T-helper 2 cell treated with Interferon-gamma antibody and Interleukin-4, amounts not matched to agents 5 μg/mL and 100 μg/mL, for 36 hours (primary cell): Measurements from ENCODE around the gene ZCCHC9.
"Not testable (repeated sequence)": the region's sequence is repeated elsewhere in the genome, so short reads cannot be mapped to it uniquely, and the experiment has no call there.

ENCODE experiments used
- DNase-seq: peaks from one replicate; pipeline ENCODE4 v3.0.0; 2021; ENCODE audit warnings: low spot score
- H3K27ac Mint-ChIP-seq: one replicate; pipeline ENCODE4 v1.8.0; 2021; ENCODE audit warnings: mild to moderate bottlenecking, mixed read lengths
- H3K27me3 Mint-ChIP-seq: one replicate; pipeline ENCODE4 v1.8.0; 2021; ENCODE audit warnings: low read depth, mixed read lengths
- H3K36me3 Mint-ChIP-seq: one replicate; pipeline ENCODE4 v1.8.0; 2021; ENCODE audit warnings: low read depth, mixed read lengths
- H3K4me1 Mint-ChIP-seq: one replicate; pipeline ENCODE4 v1.8.0; 2021; ENCODE audit warnings: low read depth, mixed read lengths
- H3K4me3 Mint-ChIP-seq: one replicate; pipeline ENCODE4 v1.8.0; 2022; ENCODE audit warnings: mild to moderate bottlenecking, moderate library complexity, mixed read lengths
- H3K9me3 Mint-ChIP-seq: one replicate; pipeline ENCODE4 v1.8.0; 2021; ENCODE audit warnings: mixed read lengths

The ZCCHC9 gene

DNA sequence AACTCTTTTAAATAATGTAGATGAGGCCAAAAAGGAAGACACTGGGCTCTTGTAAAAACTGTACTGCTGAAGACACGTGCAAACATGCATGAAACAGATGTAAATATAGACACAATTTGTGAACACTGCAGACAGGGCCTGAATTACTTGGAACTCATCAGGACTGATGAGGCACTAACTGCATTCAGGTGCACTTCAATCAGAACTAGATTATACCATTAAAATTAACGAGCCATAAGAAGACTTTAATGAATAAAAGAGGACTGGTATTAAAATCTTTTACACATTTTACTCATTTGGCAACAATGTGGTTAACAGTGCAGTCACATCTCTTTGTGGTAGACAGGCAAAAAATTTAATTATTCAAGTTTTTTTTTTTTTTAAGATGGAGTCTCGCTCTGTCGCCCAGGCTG is 13.4 kb upstream of the ZCCHC9 start:
- Mint-ChIP-seq H3K9me3 (peaks cover 23% of the 10 kb centered on the region), H3K36me3 (peaks cover 30% of the 10 kb centered on the region), H3K4me3 (no peak overlapping the region), H3K4me1 (peaks cover 24% of the 10 kb centered on the region), H3K27me3 (no peaks in the 10 kb centered on the region), H3K27ac (no peak overlapping the region)
- DNase-seq, result no peak

DNA sequence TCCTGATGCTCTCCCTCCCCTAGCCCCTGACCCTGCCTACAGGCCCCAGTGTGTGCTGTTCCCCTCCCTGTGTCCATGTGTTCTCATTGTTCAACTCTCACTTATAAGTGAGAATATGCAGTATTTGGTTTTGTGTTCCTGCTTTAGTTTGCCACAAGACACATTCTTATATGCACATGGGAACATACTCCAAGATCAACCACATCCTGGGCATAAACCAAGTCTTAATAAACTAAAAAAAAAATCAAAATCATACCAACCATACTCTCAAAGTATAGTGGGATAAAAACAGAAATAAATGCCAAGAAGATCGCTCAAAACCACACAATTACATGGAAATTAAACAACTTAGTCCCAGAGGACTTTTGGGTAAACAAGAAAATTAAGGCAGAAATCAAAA is 11.2 kb upstream of the ZCCHC9 start:
- Mint-ChIP-seq H3K4me1 (peaks cover 25% of the 10 kb centered on the region), H3K4me3 (no peak overlapping the region)

DNA sequence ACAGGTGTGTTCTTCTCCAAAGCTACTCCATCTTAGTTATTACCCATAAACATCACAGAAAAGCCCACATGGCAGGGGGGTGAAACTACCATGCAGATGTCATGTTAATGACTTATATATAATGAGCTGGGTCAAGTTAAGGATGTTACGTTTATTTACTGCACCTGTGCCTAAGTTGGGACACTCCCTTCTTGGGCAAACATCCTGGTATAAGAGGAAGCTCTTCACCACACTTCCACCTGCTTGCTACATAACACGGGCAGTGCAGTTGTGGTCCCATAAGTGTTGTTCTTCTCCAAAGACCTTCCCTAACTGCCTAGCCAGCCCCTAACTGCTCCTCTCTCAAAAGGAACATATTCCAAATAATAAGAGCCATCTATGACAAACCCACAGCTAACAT is 9.3 kb upstream of the ZCCHC9 start:
- no peak for DNase-seq
- Mint-ChIP-seq H3K4me3 (no peak overlapping the region), H3K36me3 (peaks cover 37% of the 10 kb centered on the region), H3K27ac (no peak overlapping the region), H3K9me3 (peaks cover 34% of the 10 kb centered on the region), H3K27me3 (no peaks in the 10 kb centered on the region), H3K4me1 (peaks cover 13% of the 10 kb centered on the region)

More for the DNA sequence above, 11.2 kb upstream of the ZCCHC9 start:
- no peak for DNase-seq
- Mint-ChIP-seq H3K27me3 (no peaks in the 10 kb centered on the region), H3K36me3 (peaks cover 40% of the 10 kb centered on the region), H3K9me3 (peaks cover 34% of the 10 kb centered on the region), H3K27ac (no peak overlapping the region)

DNA sequence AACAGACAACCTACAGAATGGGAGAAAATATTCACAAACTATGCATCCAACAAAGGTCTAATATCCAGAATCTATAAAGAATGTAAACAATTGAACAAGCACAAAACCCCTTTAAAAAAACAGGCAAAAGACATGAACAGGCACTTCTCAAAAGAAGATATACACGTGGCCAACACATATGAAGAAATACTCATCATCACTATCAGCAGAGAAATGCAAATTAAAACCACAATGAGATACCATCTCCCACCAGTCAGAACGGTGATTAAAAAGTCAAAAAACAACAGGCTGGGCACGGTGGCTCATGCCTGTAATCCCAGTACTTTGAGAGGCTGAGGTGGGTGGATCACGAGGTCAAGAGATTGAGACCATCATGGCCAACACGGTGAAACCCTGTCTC is 7.4 kb upstream of the ZCCHC9 start:
- Mint-ChIP-seq H3K9me3 (peaks cover 34% of the 10 kb centered on the region), H3K4me1 (peaks cover 11% of the 10 kb centered on the region), H3K36me3 (peaks cover 34% of the 10 kb centered on the region)
- not testable (repeated sequence) for H3K4me3 Mint-ChIP-seq, H3K27me3 Mint-ChIP-seq, H3K27ac Mint-ChIP-seq, DNase-seq

DNA sequence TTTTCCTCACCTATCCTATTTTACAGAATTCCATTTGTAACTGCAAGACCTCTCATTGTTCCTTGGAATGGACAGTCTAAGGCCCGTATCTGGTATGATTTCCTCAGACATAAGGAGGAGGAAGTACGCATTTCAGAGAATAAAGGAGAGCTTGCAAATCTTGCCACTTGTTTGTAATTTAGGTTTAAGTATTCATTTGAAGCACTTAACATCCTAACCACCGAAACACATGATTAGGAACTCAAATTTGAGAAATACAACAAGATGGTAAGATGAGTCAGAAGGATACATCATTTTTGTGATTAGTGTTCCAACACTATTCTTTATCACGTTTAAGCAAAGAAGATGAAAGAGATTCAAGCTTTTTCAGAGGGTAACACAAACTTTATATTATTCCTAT is 3.9 kb upstream of the ZCCHC9 start:
- Mint-ChIP-seq H3K27me3 (no peaks in the 10 kb centered on the region), H3K4me3 (no peak overlapping the region), H3K4me1 (peaks cover 27% of the 10 kb centered on the region), H3K36me3 (peaks cover 16% of the 10 kb centered on the region), H3K9me3 (peaks cover 13% of the 10 kb centered on the region), H3K27ac (no peak overlapping the region)
- DNase-seq, result no peak

DNA sequence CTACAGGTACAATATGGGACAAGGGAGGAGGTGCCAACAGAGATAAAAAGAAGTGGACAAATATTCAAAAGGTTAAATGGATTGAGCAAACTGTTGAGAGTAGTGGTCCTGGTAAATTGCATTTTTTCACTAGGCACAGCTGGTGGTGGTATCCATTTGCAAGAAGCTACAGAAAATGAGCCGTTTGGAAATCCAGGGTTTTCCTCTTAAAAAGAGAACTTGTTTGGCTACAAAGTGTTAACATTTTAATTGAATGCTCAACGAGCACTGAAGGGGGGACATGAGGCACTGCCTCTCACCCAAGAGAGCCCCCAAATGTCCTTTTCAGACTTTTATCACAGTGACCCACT is 491 bp upstream of the ZCCHC9 start:
- DNase-seq, result no peak
- Mint-ChIP-seq H3K27ac (peak overlapping the region; percentile 100), H3K27me3 (no peaks in the 10 kb centered on the region), H3K4me3 (peak overlapping the region; percentile 99), H3K9me3 (no peaks in the 10 kb centered on the region), H3K4me1 (peaks cover 34% of the 10 kb centered on the region), H3K36me3 (peaks cover 14% of the 10 kb centered on the region)

DNA sequence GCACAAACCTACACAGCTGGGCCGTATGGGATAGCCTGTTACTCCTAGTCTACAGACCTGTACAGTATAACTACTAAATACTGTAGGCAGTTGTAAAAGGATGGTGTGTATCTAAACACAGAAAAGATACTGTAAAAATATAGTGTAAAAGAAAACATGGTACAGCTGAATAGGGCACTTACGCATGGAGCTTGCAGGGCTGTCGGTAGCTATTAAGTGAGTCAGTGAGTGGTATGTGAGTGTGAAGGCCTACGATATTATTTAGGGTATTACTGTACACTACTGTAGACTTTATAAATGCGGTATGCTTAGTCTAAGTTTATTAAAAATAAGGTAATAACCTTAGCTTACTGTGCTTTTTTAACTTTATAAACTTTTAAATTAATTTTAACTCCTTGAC is 1.2 kb downstream of the ZCCHC9 start:
- Mint-ChIP-seq H3K36me3 (peaks cover 14% of the 10 kb centered on the region), H3K4me1 (peaks cover 27% of the 10 kb centered on the region), H3K4me3 (peak overlapping the region; percentile 99), H3K27me3 (no peaks in the 10 kb centered on the region), H3K27ac (peak overlapping the region; percentile 100), H3K9me3 (no peaks in the 10 kb centered on the region)
- DNase-seq, result no peak

DNA sequence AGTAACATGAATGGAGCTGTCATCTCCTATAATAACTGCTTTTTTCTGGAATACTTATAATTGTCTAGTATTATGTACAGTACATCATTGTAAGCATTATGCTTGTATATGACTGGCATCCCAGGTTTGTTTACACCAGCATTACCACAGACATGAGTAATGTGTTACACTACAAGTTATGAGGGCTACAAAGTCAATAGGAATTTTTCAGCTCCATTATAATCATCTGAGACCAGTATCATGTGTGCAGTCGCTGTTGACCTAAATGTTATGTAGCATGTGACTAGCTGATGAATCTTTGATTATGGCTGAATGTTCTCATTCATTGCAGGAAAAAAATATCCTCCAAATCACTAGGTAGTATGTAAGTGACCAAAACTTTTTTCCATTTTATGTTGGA is 2.2 kb downstream of the ZCCHC9 start:
- Mint-ChIP-seq H3K36me3 (peaks cover 16% of the 10 kb centered on the region), H3K27me3 (no peaks in the 10 kb centered on the region), H3K27ac (no peak overlapping the region), H3K4me1 (peaks cover 27% of the 10 kb centered on the region), H3K9me3 (no peaks in the 10 kb centered on the region), H3K4me3 (peak overlapping the region; percentile 27)
- no peak for DNase-seq

DNA sequence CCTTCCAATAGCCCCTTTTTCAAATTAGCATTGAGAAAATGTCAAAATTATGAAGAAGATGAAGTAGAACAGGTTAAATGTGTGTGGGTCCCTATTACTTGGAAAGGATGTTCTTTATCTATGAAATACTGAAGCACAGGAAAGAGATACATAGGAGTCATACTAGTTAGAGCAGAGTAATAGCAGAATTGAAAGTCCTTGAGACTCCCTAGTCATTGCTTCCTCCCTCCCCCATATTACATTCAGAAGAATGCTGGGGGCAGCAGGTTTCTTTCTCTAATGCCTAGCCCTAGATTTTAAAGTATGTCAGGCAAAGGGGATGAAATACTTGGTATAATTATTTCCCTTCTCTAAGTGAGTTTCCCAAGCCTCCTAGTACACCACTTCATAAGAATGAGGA is 4.4 kb downstream of the ZCCHC9 start:
- Mint-ChIP-seq H3K9me3 (no peaks in the 10 kb centered on the region), H3K27ac (no peak overlapping the region), H3K27me3 (no peaks in the 10 kb centered on the region), H3K36me3 (peaks cover 26% of the 10 kb centered on the region), H3K4me1 (peaks cover 15% of the 10 kb centered on the region), H3K4me3 (no peak overlapping the region)
- no peak for DNase-seq

DNA sequence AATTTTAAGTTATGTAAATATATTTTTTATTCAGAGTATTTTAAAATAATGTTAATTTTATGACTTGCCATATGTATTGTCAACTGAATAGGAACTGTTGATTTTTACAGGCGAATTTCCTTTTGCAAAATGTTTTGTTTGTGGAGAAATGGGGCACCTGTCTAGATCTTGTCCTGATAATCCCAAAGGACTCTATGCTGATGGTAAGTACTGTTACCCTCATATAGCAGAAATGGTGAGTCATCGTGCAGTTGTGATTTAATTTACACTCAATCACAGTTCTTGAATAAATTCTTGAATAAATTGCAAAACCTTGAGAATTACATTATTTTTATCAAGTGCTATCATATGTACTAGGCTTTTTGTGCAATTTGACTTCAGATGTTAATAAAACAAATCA is 7.4 kb downstream of the ZCCHC9 start:
- no peak overlapping the region for H3K4me3 Mint-ChIP-seq
- H3K27ac Mint-ChIP-seq, result no peak overlapping the region
- peaks cover 35% of the 10 kb centered on the region for H3K36me3 Mint-ChIP-seq
- no peaks in the 10 kb centered on the region for H3K9me3 Mint-ChIP-seq
- no peaks in the 10 kb centered on the region for H3K27me3 Mint-ChIP-seq
- no peak for DNase-seq
- peaks cover 7% of the 10 kb centered on the region for H3K4me1 Mint-ChIP-seq

DNA sequence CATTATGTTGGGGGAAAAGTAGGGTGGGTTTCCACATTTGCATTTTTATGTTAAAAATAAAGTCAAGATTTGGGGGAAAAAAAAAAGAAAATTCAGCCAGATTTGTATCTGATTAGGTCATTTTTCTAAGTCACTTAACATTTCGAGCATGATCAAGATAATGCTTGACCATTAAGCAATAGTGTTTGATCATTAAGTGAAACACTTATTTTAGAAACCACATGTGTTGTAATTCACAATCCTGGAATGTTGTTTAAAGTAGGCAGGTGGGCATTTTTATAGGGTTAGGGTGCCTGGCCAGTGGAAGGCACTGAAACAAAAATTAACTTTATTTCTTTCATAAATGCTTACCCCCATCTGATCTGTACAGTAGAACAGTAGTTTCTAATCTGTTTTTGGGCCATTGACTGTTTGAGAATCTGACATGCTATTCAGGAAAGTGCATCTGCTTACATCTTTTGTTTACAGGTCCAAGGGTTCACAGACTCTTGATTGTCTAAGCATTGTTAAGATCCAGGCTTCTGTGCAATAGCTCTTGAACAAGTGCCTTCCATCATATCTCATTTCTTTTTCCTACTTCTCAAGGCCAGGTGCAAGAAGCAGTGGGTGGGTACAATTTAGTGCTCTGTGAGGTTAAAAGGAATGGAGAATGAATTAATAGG is 9.1 kb downstream of the ZCCHC9 start:
- no peaks in the 10 kb centered on the region for H3K4me1 Mint-ChIP-seq
- peaks cover 30% of the 10 kb centered on the region for H3K36me3 Mint-ChIP-seq
- H3K9me3 Mint-ChIP-seq, result no peaks in the 10 kb centered on the region
- no peaks in the 10 kb centered on the region for H3K27me3 Mint-ChIP-seq
- no peak overlapping the region for H3K4me3 Mint-ChIP-seq
- no peak for DNase-seq
- H3K27ac Mint-ChIP-seq, result no peak overlapping the region

DNA sequence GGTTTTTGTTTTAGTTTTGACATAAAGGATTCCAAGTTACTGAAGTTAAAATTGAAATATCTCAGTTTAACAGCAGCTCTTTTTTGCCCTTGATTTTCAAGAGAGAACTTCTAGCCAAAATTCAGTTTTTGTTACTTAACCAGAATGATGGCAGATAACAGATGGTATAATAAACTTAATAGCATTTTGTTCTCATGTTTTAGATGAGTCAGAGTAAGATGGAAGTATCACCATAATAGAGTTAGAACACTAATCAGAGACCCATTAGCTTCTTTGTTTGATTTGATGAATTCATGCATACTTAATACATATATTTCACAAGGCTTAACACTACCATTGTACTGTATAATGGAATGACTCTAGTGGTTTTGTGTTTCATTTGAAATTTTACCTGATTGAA is 11.9 kb downstream of the ZCCHC9 start:
- no peaks in the 10 kb centered on the region for H3K9me3 Mint-ChIP-seq
- H3K27ac Mint-ChIP-seq, result no peak overlapping the region
- no peaks in the 10 kb centered on the region for H3K27me3 Mint-ChIP-seq
- no peak for DNase-seq
- H3K4me3 Mint-ChIP-seq, result no peak overlapping the region
- H3K4me1 Mint-ChIP-seq, result no peaks in the 10 kb centered on the region
- peaks cover 28% of the 10 kb centered on the region for H3K36me3 Mint-ChIP-seq

DNA sequence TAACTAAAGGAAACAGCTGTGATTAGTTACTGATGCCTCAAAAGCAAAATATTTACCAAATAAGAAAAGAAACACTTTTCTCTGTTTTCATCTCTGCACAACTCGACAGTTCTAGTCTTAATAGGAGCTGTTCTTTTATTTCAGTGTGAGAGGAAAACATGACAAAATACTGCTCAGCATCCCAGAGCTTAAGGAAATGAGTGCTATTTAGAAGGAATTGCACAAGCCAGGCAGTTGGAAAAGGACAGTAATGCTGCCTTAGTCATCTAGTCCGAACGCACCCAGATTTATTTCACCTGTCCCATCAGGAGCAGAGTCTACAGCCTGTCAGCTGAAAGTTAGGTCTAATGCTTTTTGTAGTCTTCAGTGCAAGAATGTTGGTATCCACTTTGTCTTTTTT is 12.3 kb downstream of the ZCCHC9 start:
- Mint-ChIP-seq H3K36me3 (peaks cover 26% of the 10 kb centered on the region), H3K27ac (no peak overlapping the region), H3K27me3 (no peaks in the 10 kb centered on the region), H3K4me1 (no peaks in the 10 kb centered on the region), H3K9me3 (no peaks in the 10 kb centered on the region), H3K4me3 (no peak overlapping the region)
- DNase-seq, result no peak

DNA sequence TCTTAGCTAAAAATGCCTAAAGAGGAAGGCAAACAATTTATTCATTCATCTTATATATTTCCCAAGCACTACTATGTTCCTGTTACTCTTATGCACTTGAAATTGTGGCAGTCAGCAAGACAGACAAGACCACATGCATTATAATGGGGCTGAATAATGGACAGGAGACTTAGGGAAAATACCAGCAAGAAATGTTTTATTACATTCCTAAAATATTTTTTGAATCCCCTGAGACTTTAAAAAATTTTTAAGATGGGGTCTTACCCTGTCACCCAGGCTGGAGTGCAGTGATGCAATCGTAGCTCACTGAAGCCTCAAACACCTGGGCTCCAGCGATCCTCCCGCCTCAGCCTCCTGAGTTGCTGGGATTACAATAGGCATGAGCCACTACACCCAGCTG is 13.2 kb downstream of the ZCCHC9 start:
- H3K27me3 Mint-ChIP-seq, result no peaks in the 10 kb centered on the region
- H3K27ac Mint-ChIP-seq, result no peak overlapping the region
- no peak overlapping the region for H3K4me3 Mint-ChIP-seq
- no peaks in the 10 kb centered on the region for H3K4me1 Mint-ChIP-seq
- H3K36me3 Mint-ChIP-seq, result peaks cover 22% of the 10 kb centered on the region
- no peak for DNase-seq
- no peaks in the 10 kb centered on the region for H3K9me3 Mint-ChIP-seq

DNA sequence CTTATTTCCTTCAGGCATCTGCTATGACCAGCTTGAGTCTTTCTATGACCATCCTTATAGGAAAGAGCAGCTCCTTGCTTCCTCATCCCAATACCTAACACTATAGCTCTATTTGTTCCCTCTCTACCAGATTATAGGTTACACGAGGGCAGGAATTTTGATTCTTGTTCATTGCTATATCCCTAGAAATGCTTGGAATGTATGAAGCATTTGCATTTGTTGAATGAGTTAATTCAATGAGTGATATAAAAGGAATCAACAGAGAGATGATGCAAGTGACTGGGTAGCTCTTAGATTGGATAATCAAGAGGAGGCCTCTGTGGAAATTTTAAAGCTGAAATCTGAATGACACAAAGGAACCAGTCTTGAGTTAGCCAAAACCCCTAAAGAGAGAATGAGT is 13.9 kb downstream of the ZCCHC9 start:
- Mint-ChIP-seq H3K9me3 (no peaks in the 10 kb centered on the region), H3K27ac (no peak overlapping the region), H3K36me3 (peaks cover 18% of the 10 kb centered on the region), H3K4me1 (no peaks in the 10 kb centered on the region), H3K27me3 (no peaks in the 10 kb centered on the region), H3K4me3 (no peak overlapping the region)
- no peak for DNase-seq
